HL-60 (cell line): ENCODE results near the gene TTC12.

Source experiments
- DNase-seq, 2 experiments: peaks; one replicate each; pipeline ENCODE4 v3.0.0-alpha.2; 2010 to 2020; ENCODE audit warnings: low read depth in 1 of 2, low spot score in 1 of 2
- H3K27ac ChIP-seq: fragments of 250-450 bp; sonication (Bioruptor Pico); replicated peaks from 2 replicates; pipeline ENCODE4 v1.5.1; 2020; ENCODE audit warnings: mild to moderate bottlenecking, moderate library complexity
- H3K27me3 ChIP-seq: fragments of 250-450 bp; sonication (Bioruptor Pico); 2 replicates; pipeline ENCODE4 v1.5.1; 2021; ENCODE audit warnings: mild to moderate bottlenecking, moderate library complexity; ENCODE audit not compliant: insufficient read depth, poor library complexity, severe bottlenecking
- H3K4me3 ChIP-seq: replicated peaks from 2 replicates; pipeline ENCODE4 v1.5.1; 2011; ENCODE audit warnings: mild to moderate bottlenecking, control low read depth, low read length; ENCODE audit not compliant: insufficient read depth
- CTCF ChIP-seq: IDR thresholded peaks from one replicate; pipeline ENCODE4 v1.5.1; 2011; ENCODE audit warnings: low read length, control low read depth, inconsistent platforms; ENCODE audit not compliant: insufficient read depth
- GABPA ChIP-seq: IDR thresholded peaks from 2 replicates; pipeline ENCODE4 v1.6.1; 2012; ENCODE audit warnings: low read depth
- POLR2AphosphoS5 ChIP-seq: IDR thresholded peaks from 2 replicates; pipeline ENCODE4 v1.6.1; 2012; ENCODE audit warnings: low read depth
- REST ChIP-seq: IDR thresholded peaks from 2 replicates; pipeline ENCODE4 v1.6.1; 2012; ENCODE audit warnings: low read depth; ENCODE audit not compliant: insufficient replicate concordance
- SPI1 ChIP-seq: IDR thresholded peaks from 2 replicates; pipeline ENCODE4 v1.6.1; 2012; ENCODE audit warnings: low read depth, mild to moderate bottlenecking, borderline replicate concordance

TTC12 gene

GRCh38 chr11:113392236-113392921 is 78.0 kb downstream of the TTC12 start:
- Histone ChIP-seq H3K27me3 (peaks cover 14% of the 10 kb centered on the region), H3K4me3 (no peak overlapping the region), H3K27ac (no peak overlapping the region)
- DNase-seq: no peak
- no peak for TF ChIP-seq SPI1
- TF ChIP-seq CTCF: no peak

- Histone ChIP-seq H3K27me3 (peaks cover 6% of the 10 kb centered on the region), H3K27ac (no peak overlapping the region), H3K4me3 (no peak overlapping the region)
- TF ChIP-seq REST (no peak), SPI1 (no peak), CTCF (no peak), GABPA (no peak), POLR2AphosphoS5 (no peak)
- DNase-seq: no peak
These were observed 79.2 kb downstream of the TTC12 start for GRCh38 chr11:113393501-113393985.

GRCh38 chr11:113394919-113395318 is 80.5 kb downstream of the TTC12 start:
- Histone ChIP-seq H3K27ac (no peak overlapping the region), H3K27me3 (no peaks in the 10 kb centered on the region), H3K4me3 (no peak overlapping the region)
- DNase-seq: no peak
- TF ChIP-seq POLR2AphosphoS5: no peak
- TF ChIP-seq SPI1: no peak
- TF ChIP-seq GABPA: no peak
- no peak for TF ChIP-seq REST
- no peak for TF ChIP-seq CTCF

- Histone ChIP-seq H3K27ac (no peak overlapping the region), H3K27me3 (no peaks in the 10 kb centered on the region), H3K4me3 (no peak overlapping the region)
- no peak for DNase-seq
- TF ChIP-seq GABPA (no peak), CTCF (no peak), SPI1 (no peak), REST (no peak), POLR2AphosphoS5 (no peak)
These were observed 81.5 kb downstream of the TTC12 start for GRCh38 chr11:113395782-113396336.
